SU-DHL-6 (cell line): ENCODE data around the gene AGO1.

Experiments used
- H2AFZ ChIP-seq: fragments of 200-600 bp; sonication (generic); 2 replicates; pipeline ENCODE4 v1.6.1; 2014; ENCODE audit warnings: low read depth, mild to moderate bottlenecking, moderate library complexity, mixed read lengths, antibody characterized with exemption, low read length; ENCODE audit not compliant: severe bottlenecking
- H3F3A ChIP-seq: fragments of 200-600 bp; shearing (Covaris generic); 2 replicates; pipeline ENCODE4 v1.6.0; 2016; ENCODE audit warnings: antibody characterized with exemption, mild to moderate bottlenecking; ENCODE audit not compliant: insufficient read depth
- H3K27ac ChIP-seq: fragments of 200-600 bp; sonication (generic); 2 replicates; pipeline ENCODE4 v1.5.1; 2016; ENCODE audit warnings: low read depth, mild to moderate bottlenecking, low read length, moderate library complexity, mixed read lengths
- H3K27me3 ChIP-seq: fragments of 200-600 bp; sonication (generic), shearing (Covaris generic); 2 replicates; pipeline ENCODE4 v1.6.0; 2014; ENCODE audit warnings: mild to moderate bottlenecking, low read length
- H3K36me3 ChIP-seq: fragments of 200-600 bp; sonication (generic); 2 replicates; pipeline ENCODE4 v1.6.1; 2014; ENCODE audit warnings: mild to moderate bottlenecking, low read length, mixed read lengths
- H3K4me2 ChIP-seq: fragments of 300-600, 200-600 bp; shearing (Covaris generic), sonication (generic); 2 replicates; pipeline ENCODE4 v1.6.0; 2014; ENCODE audit warnings: low read length, low read depth, mild to moderate bottlenecking; ENCODE audit not compliant: poor library complexity, severe bottlenecking
- H3K4me3 ChIP-seq: fragments of 200-600 bp; sonication (generic); 2 replicates; pipeline ENCODE4 v1.5.1; 2014; ENCODE audit warnings: antibody characterized with exemption, low read length, mild to moderate bottlenecking, mixed read lengths; ENCODE audit not compliant: insufficient read depth, poor library complexity, severe bottlenecking
- H3K79me2 ChIP-seq: fragments of 200-600 bp; sonication (generic); 2 replicates; pipeline ENCODE4 v1.6.1; 2014; ENCODE audit warnings: mild to moderate bottlenecking, low read length, moderate library complexity; ENCODE audit not compliant: insufficient read depth
- H3K9ac ChIP-seq: fragments of 200-600 bp; sonication (generic); 2 replicates; pipeline ENCODE4 v1.7.0; 2014; ENCODE audit warnings: mild to moderate bottlenecking, low read length
- H3K9me2 ChIP-seq: fragments of 200-600 bp; sonication (generic); replicated peaks from 2 replicates; pipeline ENCODE4 v1.6.1; 2014; ENCODE audit warnings: low read length; ENCODE audit not compliant: insufficient read depth
- H3K9me3 ChIP-seq: fragments of 200-600 bp; sonication (generic); 2 replicates; pipeline ENCODE4 v1.6.1; 2014; ENCODE audit warnings: low read length, mixed read lengths; ENCODE audit not compliant: insufficient read depth
- H4K20me1 ChIP-seq: fragments of 200-600 bp; sonication (generic); 2 replicates; pipeline ENCODE4 v1.6.1; 2014; ENCODE audit warnings: low read depth, mild to moderate bottlenecking, antibody characterized with exemption, low read length, moderate library complexity, mixed read lengths
- EZH2phosphoT487 ChIP-seq: fragments of 200-600 bp; sonication (generic), shearing (Covaris generic); conservative IDR thresholded peaks from 2 replicates; pipeline ENCODE4 v1.6.1; 2018; ENCODE audit warnings: mild to moderate bottlenecking, antibody characterized with exemption, low read length, moderate library complexity, mixed read lengths
- TF ChIP-seq, protein P1 (sequence below): fragments of 200-600 bp; sonication (generic); IDR thresholded peaks from one replicate; pipeline ENCODE4 v1.5.1; 2017; ENCODE audit warnings: antibody characterized with exemption, mild to moderate bottlenecking, low read length, moderate library complexity; ENCODE audit not compliant: insufficient read depth, poor library complexity, severe bottlenecking

The AGO1 gene

DNA sequence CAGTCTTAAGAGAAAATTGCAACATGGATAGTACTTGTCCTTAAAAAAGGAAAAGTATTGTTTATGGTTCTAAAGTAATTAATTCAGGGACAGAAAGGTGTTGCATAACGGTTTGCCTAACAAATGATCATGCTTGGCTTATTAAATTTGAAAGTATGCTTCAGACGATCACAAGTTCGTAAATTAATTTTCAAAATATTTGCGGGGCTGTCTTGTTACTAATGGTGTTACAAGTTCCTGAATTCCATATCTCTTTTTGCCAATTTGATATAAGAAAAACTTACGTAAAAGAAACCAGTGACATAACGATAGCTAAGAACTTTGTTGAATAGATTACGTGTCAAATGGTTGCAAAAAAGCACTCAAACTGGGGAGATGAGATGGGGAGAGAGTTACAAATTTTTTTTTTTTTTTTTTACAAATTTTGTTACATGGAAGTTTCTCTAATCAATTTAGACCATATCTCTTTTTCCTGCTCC lies 49.2 kb downstream of the AGO1 start:
- Histone ChIP-seq H3K4me2 (peak overlapping the region; percentile 84), H3K27ac (peak overlapping the region; percentile 90), H3K4me3 (peak overlapping the region; percentile 81), H3K36me3 (no peaks in the 10 kb centered on the region), H3K9me3 (no peaks in the 10 kb centered on the region), H3K79me2 (peaks cover 58% of the 10 kb centered on the region), H3K9me2 (no peaks in the 10 kb centered on the region), H3F3A (peaks cover 37% of the 10 kb centered on the region), H3K9ac (peak overlapping the region; percentile 83), H3K27me3 (no peaks in the 10 kb centered on the region), H4K20me1 (peaks cover 7% of the 10 kb centered on the region), H2AFZ (no peak overlapping the region)
- TF ChIP-seq, protein P1, sequence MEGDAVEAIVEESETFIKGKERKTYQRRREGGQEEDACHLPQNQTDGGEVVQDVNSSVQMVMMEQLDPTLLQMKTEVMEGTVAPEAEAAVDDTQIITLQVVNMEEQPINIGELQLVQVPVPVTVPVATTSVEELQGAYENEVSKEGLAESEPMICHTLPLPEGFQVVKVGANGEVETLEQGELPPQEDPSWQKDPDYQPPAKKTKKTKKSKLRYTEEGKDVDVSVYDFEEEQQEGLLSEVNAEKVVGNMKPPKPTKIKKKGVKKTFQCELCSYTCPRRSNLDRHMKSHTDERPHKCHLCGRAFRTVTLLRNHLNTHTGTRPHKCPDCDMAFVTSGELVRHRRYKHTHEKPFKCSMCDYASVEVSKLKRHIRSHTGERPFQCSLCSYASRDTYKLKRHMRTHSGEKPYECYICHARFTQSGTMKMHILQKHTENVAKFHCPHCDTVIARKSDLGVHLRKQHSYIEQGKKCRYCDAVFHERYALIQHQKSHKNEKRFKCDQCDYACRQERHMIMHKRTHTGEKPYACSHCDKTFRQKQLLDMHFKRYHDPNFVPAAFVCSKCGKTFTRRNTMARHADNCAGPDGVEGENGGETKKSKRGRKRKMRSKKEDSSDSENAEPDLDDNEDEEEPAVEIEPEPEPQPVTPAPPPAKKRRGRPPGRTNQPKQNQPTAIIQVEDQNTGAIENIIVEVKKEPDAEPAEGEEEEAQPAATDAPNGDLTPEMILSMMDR, result no peak
- no peak for TF ChIP-seq EZH2phosphoT487

DNA sequence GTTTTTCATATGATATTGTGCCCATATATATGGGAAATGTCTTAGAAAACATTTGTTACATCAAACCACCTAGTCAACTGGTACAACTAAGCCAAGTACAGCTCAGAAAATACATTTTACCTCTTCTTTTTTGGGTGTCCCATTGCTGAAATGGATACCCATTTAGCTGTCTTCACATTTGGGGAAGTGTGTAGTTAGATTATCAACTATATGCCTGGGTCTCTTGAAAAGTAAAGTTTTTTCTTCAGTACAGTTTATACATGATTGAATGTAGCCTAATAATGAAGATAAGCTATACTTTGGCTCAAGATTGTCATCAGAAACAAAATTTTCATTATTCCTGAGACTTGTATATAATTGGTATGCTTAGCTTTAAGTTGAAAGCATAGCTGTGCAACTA lies 49.9 kb downstream of the AGO1 start:
- peak overlapping the region; percentile 83 for H3K9ac ChIP-seq

DNA sequence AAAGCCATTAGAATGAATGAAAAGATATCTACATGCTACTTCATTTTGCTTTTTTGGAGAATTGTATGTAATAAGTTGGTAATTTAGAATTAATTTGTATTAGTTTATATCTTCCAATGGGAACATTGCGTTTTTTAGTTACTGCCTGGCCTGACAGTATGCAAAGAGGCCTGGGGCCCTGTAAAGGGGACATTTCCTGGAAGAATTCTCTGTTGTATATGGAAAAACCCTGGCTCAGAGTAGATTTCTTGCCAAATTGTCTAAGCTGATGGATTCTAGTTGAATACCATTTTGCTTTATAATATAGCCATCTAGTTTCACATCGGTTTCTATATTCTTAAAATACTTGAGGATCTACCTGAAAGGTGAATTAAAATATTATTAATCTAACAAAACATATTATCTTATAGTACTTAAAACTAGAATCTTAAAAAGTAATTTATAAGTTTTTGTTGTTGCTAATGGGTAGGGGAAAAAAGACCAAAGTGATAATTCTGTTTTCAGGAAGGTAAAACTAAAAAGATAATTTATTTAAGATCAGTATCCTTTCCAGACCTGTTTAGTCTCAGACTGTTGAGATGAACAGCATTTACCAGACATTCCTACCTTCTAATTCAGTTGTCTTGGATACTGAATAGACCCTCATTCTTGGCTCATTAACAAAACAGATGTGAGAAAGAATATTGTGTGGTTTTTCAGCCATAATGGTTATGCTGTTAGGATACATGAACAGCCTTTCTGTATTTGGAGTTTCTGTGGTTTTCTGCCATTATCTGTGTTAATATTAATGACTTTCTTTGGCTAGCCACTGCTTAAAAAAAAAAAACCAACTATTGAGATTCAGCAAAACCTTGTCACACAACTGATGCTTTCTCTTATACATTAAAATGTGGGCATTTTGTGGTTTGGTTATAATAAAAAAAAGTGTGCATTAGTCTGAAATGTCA lies 52.7 kb downstream of the AGO1 start:
- Histone ChIP-seq H3K4me2 (peak overlapping the region; percentile 20), H3K27ac (no peak overlapping the region), H3K27me3 (no peaks in the 10 kb centered on the region), H3K9me3 (no peaks in the 10 kb centered on the region), H4K20me1 (peaks cover 13% of the 10 kb centered on the region), H3K79me2 (peaks cover 94% of the 10 kb centered on the region), H3K9ac (no peak overlapping the region), H3K9me2 (no peaks in the 10 kb centered on the region), H3K4me3 (no peak overlapping the region), H3F3A (peaks cover 17% of the 10 kb centered on the region; the same call in 1 of the 2 replicates), H3K36me3 (no peaks in the 10 kb centered on the region), H2AFZ (no peak overlapping the region)
- TF ChIP-seq, protein P1, result no peak
- no peak for TF ChIP-seq EZH2phosphoT487

More for the DNA sequence above, 49.9 kb downstream of the AGO1 start:
- H3K9me2 ChIP-seq, result no peaks in the 10 kb centered on the region
- H3K4me3 ChIP-seq, result peak overlapping the region; percentile 81
- H3K36me3 ChIP-seq, result no peaks in the 10 kb centered on the region
- no peaks in the 10 kb centered on the region for H3K27me3 ChIP-seq
- H3K79me2 ChIP-seq, result peaks cover 66% of the 10 kb centered on the region
- no peak overlapping the region for H2AFZ ChIP-seq
- H4K20me1 ChIP-seq, result peaks cover 7% of the 10 kb centered on the region
- no peak overlapping the region for H3K27ac ChIP-seq
- peaks cover 37% of the 10 kb centered on the region for H3F3A ChIP-seq
- peak overlapping the region; percentile 84 for H3K4me2 ChIP-seq
- no peaks in the 10 kb centered on the region for H3K9me3 ChIP-seq
- TF ChIP-seq, protein P1, result no peak
- no peak for TF ChIP-seq EZH2phosphoT487
